Mammary epithelial cell (primary cell): Measurements from ENCODE around the gene THRSP.

ENCODE experiments used
- EZH2 ChIP-seq: IDR thresholded peaks from 2 replicates; pipeline ENCODE4 v1.6.1; 2012; ENCODE audit warnings: low read length, inconsistent platforms, borderline replicate concordance
- TF ChIP-seq, protein P1 (sequence below), 2 donors: IDR thresholded peaks in 1 of 2; conservative IDR thresholded peaks in 1 of 2; 2 replicates each; pipeline ENCODE4 v1.5.1; 2011 to 2012; ENCODE audit warnings: inconsistent platforms in 2 of 2, low read length in 2 of 2, mild to moderate bottlenecking in 2 of 2, control low read depth in 1 of 2, low read depth in 1 of 2; ENCODE audit not compliant: insufficient read depth in 1 of 2; ENCODE audit errors: extremely low read depth in 1 of 2

DNA sequence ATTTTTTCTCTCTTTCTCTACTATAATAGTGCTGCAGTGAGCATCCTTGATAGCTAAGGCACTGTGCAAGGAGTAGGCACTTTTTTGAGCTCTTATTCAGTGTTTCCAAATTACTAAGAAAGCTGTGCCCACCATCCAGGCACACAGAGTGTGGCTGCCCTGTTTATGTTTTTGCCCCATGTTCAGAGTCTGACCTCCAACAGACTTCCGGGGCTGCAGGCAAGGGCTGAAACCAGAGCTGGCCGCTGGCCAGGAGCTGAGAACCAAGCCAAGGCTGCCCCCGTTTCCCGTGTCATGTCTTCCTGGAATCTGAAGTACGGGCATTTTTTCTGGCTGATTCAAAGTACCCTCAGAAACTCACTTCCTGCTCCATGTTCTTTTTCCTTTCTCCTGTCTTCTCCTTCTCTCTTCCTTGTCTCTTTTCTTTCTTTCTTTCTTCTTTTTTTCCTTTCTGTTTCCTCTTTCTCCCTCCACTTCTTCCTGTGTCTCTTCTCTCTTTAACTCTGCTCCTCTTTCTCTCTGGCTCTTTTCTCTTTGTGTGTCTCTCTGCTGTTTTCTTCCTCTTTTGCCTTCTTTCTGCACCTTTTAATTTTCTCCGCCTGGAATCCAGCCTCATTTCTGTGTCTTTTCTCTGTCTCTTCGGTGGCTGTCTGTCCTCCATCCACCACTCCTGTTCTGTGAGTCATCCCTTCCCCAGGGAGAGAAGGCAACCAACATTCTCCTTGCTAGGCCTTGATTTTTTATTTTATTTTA, 23.6 kb upstream of the THRSP start:
- TF ChIP-seq, protein P1, sequence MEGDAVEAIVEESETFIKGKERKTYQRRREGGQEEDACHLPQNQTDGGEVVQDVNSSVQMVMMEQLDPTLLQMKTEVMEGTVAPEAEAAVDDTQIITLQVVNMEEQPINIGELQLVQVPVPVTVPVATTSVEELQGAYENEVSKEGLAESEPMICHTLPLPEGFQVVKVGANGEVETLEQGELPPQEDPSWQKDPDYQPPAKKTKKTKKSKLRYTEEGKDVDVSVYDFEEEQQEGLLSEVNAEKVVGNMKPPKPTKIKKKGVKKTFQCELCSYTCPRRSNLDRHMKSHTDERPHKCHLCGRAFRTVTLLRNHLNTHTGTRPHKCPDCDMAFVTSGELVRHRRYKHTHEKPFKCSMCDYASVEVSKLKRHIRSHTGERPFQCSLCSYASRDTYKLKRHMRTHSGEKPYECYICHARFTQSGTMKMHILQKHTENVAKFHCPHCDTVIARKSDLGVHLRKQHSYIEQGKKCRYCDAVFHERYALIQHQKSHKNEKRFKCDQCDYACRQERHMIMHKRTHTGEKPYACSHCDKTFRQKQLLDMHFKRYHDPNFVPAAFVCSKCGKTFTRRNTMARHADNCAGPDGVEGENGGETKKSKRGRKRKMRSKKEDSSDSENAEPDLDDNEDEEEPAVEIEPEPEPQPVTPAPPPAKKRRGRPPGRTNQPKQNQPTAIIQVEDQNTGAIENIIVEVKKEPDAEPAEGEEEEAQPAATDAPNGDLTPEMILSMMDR (conservative IDR thresholded peaks at IDR 0.05 in 1 of 2, IDR thresholded peaks at IDR 0.05 in 1 of 2; ENCODE audit: extremely low read depth in 1 of 2, insufficient read depth in 1 of 2, low read depth in 1 of 2, low read length in 2 of 2) = no peak
- TF ChIP-seq EZH2 = no peak
